ENCODE data around the gene ZFP36.
"Not testable (repeated sequence)": the region's sequence is repeated elsewhere in the genome, so short reads cannot be mapped to it uniquely, and the experiment has no call there.

ZFP36 gene

GRCh38 chr19:39449116-39449797 lies 42.6 kb downstream of the ZFP36 start:
- no peak for DNase-seq

GRCh38 chr19:39451257-39451656 lies 44.6 kb downstream of the ZFP36 start:
- not testable (repeated sequence) for DNase-seq

Measured in bone marrow (tissue), 2 donors.